Measurements from ENCODE around the gene TYRO3. TPM values are rescaled to one million over a fixed set of nuclear protein-coding genes. Genes with fewer than 3 reads are reported as not detected.

TYRO3 gene
- total RNA-seq, 1 donor from 2014 or later, result 13.3 TPM

GRCh38 chr15:41557673-41558399 is 1.2 kb upstream of the TYRO3 start:
- TF ChIP-seq CTCF (IDR thresholded peaks at IDR 0.05) (peak; percentile 49 to 64 (median 53)), POLR2AphosphoS5 (IDR thresholded peaks at IDR 0.05; ENCODE audit: insufficient read depth in 1 of 2, low read depth in 1 of 2) (peak; percentile 13 to 63), POLR2A (IDR thresholded peaks at IDR 0.05) (no peak)
- Histone ChIP-seq H3K27ac (peak overlapping the region; percentile 51), H3K4me1 (peaks cover 27% of the 10 kb centered on the region), H3K27me3 (no peaks in the 10 kb centered on the region), H3K36me3 (no peaks in the 10 kb centered on the region), H3K9me3 (no peaks in the 10 kb centered on the region), H3K4me3 (peak overlapping the region; percentile 58 to 99)
- peak in 1 of 2 donors; percentile 89 for DNase-seq (ENCODE audit: extremely low spot score in 2 of 2)
- intact Hi-C loops (cut with DNase I), result loop anchor here (10.0 kb wide), 1 partner anchor 47 kb away; no protein-coding TSS in a partner anchor

- Histone ChIP-seq H3K27me3 (no peaks in the 10 kb centered on the region), H3K27ac (peak overlapping the region; percentile 59), H3K36me3 (no peaks in the 10 kb centered on the region), H3K4me1 (peaks cover 27% of the 10 kb centered on the region), H3K9me3 (no peaks in the 10 kb centered on the region), H3K4me3 (peak overlapping the region; percentile 58 to 99)
- intact Hi-C loops (cut with DNase I), result loop anchor here (10.0 kb wide), 1 partner anchor 45 kb away; no protein-coding TSS in a partner anchor
- TF ChIP-seq POLR2A (IDR thresholded peaks at IDR 0.05), result no peak
- DNase-seq (ENCODE audit: extremely low spot score in 2 of 2), result no peak
Observed at GRCh38 chr15:41559239-41559782, 299 bp downstream of the TYRO3 start.

- Histone ChIP-seq H3K9me3 (no peaks in the 10 kb centered on the region), H3K36me3 (no peaks in the 10 kb centered on the region), H3K4me3 (no peak overlapping the region), H3K27me3 (no peaks in the 10 kb centered on the region), H3K27ac (no peak overlapping the region), H3K4me1 (peaks cover 27% of the 10 kb centered on the region)
- intact Hi-C loops (cut with DNase I), result no loop called here
- TF ChIP-seq POLR2AphosphoS5 (IDR thresholded peaks at IDR 0.05; ENCODE audit: insufficient read depth in 1 of 2, low read depth in 1 of 2), result no peak
- TF ChIP-seq CTCF (IDR thresholded peaks at IDR 0.05), result no peak
- TF ChIP-seq POLR2A (IDR thresholded peaks at IDR 0.05), result no peak
- no peak for DNase-seq (ENCODE audit: extremely low spot score in 2 of 2)
Observed at GRCh38 chr15:41560572-41560874, 1.5 kb downstream of the TYRO3 start.

- intact Hi-C loops (cut with DNase I), result no loop called here
- Histone ChIP-seq H3K27me3 (no peaks in the 10 kb centered on the region), H3K4me3 (no peak overlapping the region), H3K4me1 (peaks cover 27% of the 10 kb centered on the region), H3K27ac (no peak overlapping the region), H3K9me3 (no peaks in the 10 kb centered on the region), H3K36me3 (no peaks in the 10 kb centered on the region)
- TF ChIP-seq POLR2AphosphoS5 (IDR thresholded peaks at IDR 0.05; ENCODE audit: insufficient read depth in 1 of 2, low read depth in 1 of 2) (no peak), POLR2A (IDR thresholded peaks at IDR 0.05) (no peak), CTCF (IDR thresholded peaks at IDR 0.05) (no peak)
- no peak for DNase-seq (ENCODE audit: extremely low spot score in 2 of 2)
Observed at GRCh38 chr15:41561104-41561776, 2.2 kb downstream of the TYRO3 start.

GRCh38 chr15:41561777-41562145 is 2.7 kb downstream of the TYRO3 start:
- Histone ChIP-seq H3K4me1 (peaks cover 27% of the 10 kb centered on the region), H3K27me3 (no peaks in the 10 kb centered on the region), H3K4me3 (no peak overlapping the region), H3K27ac (no peak overlapping the region), H3K36me3 (no peaks in the 10 kb centered on the region), H3K9me3 (no peaks in the 10 kb centered on the region)
- DNase-seq (ENCODE audit: extremely low spot score in 2 of 2), result no peak
- no peak for TF ChIP-seq CTCF (IDR thresholded peaks at IDR 0.05)
- TF ChIP-seq POLR2A (IDR thresholded peaks at IDR 0.05), result no peak
- no peak for TF ChIP-seq POLR2AphosphoS5 (IDR thresholded peaks at IDR 0.05; ENCODE audit: insufficient read depth in 1 of 2, low read depth in 1 of 2)
- intact Hi-C loops (cut with DNase I), result no loop called here

All from vagina (tissue), 2 donors.